ELR (cell line): ENCODE measurements around the gene QRICH2.
"Not testable (repeated sequence)": the region's sequence is repeated elsewhere in the genome, so short reads cannot be mapped to it uniquely, and the experiment has no call there.

Source experiments
- DNase-seq: peaks from one replicate; pipeline ENCODE4 v3.0.0-alpha.2; 2015; ENCODE audit warnings: low read depth

The QRICH2 gene, protein sequence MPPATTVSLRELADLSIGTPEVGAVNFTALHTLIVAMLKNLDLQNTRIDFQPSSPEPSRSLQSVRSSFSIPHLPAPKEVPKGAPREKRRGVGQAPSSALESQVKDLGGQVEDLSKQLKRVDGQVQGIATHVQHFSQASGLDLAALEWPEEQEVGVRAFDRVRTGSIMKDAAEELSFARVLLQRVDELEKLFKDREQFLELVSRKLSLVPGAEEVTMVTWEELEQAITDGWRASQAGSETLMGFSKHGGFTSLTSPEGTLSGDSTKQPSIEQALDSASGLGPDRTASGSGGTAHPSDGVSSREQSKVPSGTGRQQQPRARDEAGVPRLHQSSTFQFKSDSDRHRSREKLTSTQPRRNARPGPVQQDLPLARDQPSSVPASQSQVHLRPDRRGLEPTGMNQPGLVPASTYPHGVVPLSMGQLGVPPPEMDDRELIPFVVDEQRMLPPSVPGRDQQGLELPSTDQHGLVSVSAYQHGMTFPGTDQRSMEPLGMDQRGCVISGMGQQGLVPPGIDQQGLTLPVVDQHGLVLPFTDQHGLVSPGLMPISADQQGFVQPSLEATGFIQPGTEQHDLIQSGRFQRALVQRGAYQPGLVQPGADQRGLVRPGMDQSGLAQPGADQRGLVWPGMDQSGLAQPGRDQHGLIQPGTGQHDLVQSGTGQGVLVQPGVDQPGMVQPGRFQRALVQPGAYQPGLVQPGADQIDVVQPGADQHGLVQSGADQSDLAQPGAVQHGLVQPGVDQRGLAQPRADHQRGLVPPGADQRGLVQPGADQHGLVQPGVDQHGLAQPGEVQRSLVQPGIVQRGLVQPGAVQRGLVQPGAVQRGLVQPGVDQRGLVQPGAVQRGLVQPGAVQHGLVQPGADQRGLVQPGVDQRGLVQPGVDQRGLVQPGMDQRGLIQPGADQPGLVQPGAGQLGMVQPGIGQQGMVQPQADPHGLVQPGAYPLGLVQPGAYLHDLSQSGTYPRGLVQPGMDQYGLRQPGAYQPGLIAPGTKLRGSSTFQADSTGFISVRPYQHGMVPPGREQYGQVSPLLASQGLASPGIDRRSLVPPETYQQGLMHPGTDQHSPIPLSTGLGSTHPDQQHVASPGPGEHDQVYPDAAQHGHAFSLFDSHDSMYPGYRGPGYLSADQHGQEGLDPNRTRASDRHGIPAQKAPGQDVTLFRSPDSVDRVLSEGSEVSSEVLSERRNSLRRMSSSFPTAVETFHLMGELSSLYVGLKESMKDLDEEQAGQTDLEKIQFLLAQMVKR (N-terminal part only)

GRCh38 chr17:76307966-76308338 lies at the start of gene QRICH2:
Gene QRICH2, minus strand, starts transcription at chr17:76308276. Its CDS starts 278 bp downstream, at chr17:76307998.
- DNase-seq: no peak

DNA sequence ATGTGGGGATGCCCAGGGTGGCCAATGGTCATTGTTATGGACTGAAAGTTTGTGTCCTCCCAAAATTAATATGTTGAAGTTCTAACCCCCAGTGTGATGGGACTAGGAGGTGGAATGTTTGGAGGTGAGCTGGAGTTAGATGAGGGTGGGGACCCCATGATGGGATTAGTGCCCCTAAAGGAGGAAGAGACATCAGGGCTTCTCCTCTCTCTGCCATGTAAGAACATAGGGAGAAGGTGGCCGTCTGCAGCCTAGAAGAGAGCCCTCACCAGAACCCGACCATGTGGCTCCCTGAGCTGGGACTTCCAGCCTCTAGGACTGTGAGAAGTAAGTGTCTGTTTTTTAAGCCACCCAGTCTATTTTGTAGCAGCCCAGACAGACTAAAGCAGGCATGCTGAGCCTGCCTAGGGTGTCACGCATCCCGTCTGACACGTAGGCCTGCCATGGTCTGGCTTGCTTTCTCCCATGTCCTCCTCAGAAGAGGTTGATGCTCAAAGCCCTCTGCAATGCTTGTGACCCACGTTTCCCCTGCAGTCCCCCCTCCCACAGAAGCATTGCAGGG lies 49.6 kb upstream of the QRICH2 start:
- no peak for DNase-seq

- no peak for DNase-seq
Observed at GRCh38 chr17:76356803-76357456, 48.9 kb upstream of the QRICH2 start.

DNA sequence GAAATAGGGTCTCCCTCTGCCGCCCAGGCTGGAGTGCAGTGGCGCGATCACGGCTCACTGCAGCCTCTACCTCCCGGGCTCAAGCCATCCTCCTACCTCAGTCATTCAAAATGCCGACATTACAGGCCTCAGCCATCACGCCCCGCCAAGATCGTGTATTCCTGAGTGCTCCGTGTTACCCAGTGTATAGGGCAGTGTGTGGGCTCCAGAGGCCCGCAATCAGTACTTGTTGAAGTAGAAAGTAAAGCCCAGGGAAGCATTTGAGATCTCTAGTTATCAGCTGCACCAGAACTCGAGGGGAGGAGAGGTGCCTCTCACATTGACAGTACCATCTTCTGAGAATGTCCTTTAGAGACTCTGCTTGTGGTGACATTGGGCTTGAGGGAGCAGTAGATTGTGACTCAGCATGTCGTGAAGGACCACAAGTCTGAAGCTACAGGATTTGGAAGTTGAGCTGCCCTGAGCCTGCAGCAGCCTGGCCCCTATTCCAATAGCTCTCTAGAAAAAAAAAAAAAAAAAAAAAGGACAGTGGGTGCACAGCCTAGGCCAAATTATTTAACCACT lies 46.8 kb upstream of the QRICH2 start:
- DNase-seq: peak; percentile 29

- DNase-seq: no peak
Observed at GRCh38 chr17:76354317-76354729, 46.2 kb upstream of the QRICH2 start.

DNA sequence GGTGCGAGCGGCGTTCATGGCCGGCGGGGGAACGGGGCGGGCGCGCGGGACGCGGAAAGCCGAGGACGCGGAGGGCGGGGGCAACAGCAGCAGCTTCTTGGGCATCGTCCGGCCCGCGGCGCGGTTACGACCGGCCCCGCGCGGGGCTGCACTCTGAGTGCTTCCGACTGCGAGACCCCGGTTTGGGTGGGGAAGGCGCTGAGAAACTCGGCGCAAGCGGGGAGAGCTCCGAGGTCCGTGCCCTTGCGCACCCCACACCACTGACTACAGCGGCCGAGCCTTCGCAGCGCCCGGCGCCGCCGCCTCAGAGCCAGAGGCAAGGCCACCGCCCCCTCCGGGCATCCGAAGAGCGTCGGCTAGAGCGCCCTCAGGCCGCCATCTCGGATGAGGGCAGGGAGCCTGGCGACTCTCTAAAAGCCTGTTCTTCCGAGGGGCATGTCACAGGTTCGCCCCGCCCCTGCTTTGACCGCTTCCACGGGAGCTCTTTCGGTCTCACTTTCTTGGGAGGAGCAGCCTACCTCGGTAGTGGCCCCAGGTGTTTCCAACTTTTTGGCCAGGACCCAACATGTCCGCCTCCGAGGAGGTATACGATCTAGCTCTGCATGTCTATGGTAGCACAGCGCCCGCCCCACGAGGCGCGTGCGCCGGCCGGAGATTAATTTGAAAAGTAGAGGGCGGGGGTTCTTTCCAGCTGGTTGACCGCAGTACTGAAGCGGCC lies 45.7 kb upstream of the QRICH2 start, which contains the start of gene PRPSAP1:
TSS of gene PRPSAP1 (minus strand) at position 318 of the 718 bp plus-strand sequence. CDS start at position 105, 213 bp downstream.
- peak; percentile 96 for DNase-seq

GRCh38 chr17:76353004-76353598 lies 45.0 kb upstream of the QRICH2 start:
- peak; percentile 55 for DNase-seq

DNA sequence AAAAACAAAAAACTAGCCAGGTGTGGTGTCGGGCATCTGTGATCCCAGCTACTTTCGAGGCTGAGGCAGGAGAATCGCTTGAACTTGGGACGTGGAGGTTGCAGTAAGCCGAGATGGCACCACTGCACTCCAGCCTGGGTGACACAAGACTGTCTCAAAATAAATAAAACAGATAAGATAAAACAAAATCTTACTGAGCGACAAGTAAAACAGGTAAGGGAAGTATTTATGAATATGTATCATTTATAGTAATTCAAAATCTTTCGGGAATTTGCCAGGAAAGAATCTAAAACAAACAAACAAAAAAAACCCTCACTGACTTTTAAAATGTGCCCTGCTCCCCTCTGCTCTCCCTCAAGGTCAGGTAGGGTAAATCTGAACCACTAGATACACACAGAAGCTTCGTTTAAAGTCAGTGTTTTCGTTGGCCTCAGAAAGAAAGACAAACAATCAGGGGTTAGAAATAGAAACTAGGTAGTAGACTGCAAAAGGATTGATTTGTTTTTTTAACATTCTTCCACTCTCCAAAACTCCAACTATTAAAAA lies 43.5 kb upstream of the QRICH2 start:
- no peak for DNase-seq

DNA sequence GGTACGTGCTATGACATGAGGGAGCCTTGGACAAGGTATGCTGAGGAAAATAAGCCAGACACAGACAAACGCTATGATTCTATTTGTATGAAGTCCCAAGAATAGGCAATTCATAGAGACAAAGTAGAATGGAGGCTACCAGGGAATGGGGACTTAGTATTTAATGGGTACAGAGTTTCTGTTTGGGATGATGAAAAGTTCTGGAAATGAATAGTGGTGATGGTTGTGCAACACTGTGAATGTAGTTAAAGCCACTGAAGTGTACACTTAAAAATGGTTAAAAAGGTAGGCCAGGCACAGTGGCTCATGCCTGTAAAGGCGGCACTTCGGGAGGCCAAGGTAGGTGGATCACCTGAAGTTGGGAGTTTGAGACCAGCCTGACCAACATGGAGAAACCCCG lies 42.4 kb upstream of the QRICH2 start:
- no peak for DNase-seq

- DNase-seq: not testable (repeated sequence)
Observed at GRCh38 chr17:76346936-76347335, 38.9 kb upstream of the QRICH2 start.

DNA sequence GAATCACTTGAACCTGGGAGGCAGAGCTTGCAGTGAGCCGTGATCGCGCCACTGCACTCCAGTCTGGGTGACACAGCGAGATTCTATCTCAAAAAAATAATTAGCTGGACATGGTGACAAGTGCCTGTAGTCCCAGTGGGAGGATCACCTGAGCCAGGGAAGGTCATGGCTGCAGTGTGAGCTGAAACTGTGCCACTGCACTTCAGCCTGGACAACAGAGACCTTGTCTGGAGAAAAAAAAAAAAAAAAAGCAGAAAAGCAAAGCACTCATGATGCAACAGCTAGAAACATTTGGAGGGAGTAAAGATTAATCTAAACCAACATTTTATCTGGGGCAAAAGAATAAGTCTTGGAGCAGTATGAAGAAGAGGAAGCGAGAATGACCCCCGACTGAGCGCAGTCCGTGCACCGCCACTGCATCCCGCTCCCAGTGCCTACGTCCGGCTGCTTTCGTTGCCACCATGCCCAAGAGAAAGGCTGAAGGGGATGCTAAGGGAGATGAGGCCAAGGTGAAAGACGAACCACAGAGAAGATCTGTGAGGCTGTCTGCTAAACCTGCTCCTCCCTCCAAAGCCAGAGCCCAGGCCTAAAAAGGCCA lies 37.4 kb upstream of the QRICH2 start:
- DNase-seq: no peak

DNA sequence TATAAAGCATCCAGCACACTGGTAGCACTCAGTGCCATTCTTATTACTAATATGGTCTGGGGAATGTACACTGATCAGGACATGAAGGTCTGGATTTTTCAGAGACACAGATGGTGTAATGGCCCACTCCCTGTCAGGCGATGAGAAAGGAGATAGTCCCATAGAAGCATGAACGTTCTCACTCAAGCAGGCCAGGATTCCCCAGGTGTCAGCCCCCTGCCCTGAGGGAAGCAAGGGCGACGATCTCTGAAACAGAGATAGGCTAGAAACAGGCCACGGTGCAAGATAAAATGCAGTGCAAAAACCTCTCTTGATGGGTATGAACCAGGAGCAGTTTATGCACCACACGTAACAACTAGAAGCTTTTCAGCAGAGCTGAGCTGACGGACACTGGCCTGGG lies 35.0 kb upstream of the QRICH2 start:
- no peak for DNase-seq

DNA sequence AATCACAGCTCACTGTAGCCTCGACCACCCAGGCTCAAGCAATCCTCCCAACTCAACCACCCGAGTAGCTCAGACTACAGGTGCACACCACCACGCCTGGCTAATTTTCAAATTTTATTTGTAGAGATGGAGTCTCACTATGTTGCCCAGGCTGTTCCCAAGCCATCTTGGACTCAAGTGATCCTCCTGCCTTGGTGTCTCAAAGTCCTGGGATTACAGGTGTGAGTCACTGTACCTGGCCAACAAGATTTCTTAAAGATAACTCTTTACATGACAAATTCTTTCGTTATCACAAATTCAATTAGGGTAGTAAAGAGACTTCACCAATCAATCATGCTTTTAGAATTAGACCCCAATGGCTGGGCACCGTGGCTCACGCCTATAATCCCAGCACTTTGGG lies 33.2 kb upstream of the QRICH2 start:
- DNase-seq: no peak

DNA sequence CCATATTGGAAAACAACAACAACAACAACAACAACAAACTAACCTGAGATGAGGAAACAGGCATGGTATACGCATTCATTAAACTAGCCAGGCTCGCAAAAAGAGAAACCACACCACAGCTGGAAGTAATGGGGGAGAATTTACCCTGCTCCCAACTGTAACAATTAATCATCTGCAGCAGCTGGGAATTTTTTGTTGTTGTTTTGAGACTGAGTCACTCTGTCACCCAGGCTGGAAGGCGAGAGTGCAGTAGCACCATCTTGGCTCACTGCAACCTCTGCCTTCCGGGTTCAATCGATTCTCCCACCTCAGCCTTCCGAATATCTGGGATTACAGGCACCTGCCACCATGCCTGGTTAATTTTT lies 29.3 kb upstream of the QRICH2 start:
- DNase-seq: peak; percentile 46

DNA sequence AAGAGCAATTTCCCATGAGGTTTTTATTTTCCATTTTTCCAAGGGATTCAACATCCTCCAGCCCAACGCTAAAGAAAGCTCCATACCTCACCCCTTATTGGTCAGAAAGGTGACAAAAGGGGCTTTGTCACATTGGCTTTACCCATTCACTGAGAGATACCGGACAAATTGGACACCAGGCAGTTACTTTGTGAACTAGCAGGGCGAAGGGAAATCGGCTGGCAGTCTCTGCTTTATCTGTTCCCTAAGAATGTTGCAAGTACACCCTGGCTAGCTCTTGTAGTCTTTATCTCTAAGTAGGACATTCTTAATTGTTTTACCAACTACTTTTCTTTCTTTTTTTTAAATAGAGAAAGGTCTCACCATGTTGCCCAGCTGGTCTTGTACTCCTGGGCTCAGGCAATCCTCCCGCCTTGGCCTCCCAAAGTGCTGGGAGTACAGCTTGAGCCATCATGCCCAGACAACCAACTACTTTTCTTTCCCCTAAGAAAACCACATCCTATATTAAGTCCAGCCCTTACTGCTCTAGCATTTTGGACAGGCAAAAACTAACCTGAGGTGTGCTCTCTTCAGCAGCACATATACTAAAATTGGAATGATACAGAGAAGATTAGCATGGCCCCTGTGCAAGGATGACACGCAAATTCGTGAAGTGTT lies 28.8 kb upstream of the QRICH2 start:
- no peak for DNase-seq

- no peak for DNase-seq
Observed at GRCh38 chr17:76335716-76336381, 27.8 kb upstream of the QRICH2 start.

GRCh38 chr17:76333673-76334505 lies 25.8 kb upstream of the QRICH2 start:
- DNase-seq: no peak
